M059J (cell line): Measurements from ENCODE around the gene AFAP1L1. TPM values are rescaled to one million over a fixed set of nuclear protein-coding genes. Genes with fewer than 3 reads are reported as not detected.

Experiments used
- DNase-seq: peaks from one replicate; pipeline ENCODE4 v3.0.0-alpha.2; 2012; ENCODE audit warnings: low read depth
- total RNA-seq: library from RNA; depleted of rRNA; stranded (reverse); fragments of >200 nt; shearing (Covaris generic); gene quantifications from 2 replicates; pipeline ENCODE4 v1.2.3, GENCODE V29; 2014

AFAP1L1 gene
- total RNA-seq, 1 experiment from 2014 or later = 9.1 TPM

- DNase-seq = no peak
Measured at GRCh38 chr5:149372076-149372795, 100.6 kb downstream of the AFAP1L1 start.

- no peak for DNase-seq
Measured at GRCh38 chr5:149372932-149373331, 101.3 kb downstream of the AFAP1L1 start.

GRCh38 chr5:149374303-149374702, 102.6 kb downstream of the AFAP1L1 start:
- no peak for DNase-seq

GRCh38 chr5:149374801-149375200, 103.1 kb downstream of the AFAP1L1 start:
- no peak for DNase-seq

- DNase-seq = no peak
Measured at GRCh38 chr5:149375434-149375833, 103.8 kb downstream of the AFAP1L1 start.

- DNase-seq = no peak
Measured at GRCh38 chr5:149376104-149376503, 104.4 kb downstream of the AFAP1L1 start.

- DNase-seq = no peak
Measured at GRCh38 chr5:149376711-149377447, 105.2 kb downstream of the AFAP1L1 start.

GRCh38 chr5:149378241-149378820, 106.7 kb downstream of the AFAP1L1 start:
- DNase-seq = no peak

GRCh38 chr5:149379177-149379761, 107.6 kb downstream of the AFAP1L1 start, which contains the start of gene IL17B:
Gene IL17B (minus strand): TSS chr5:149379292. CDS start chr5:149379225, 67 bp downstream.
- DNase-seq = no peak

- DNase-seq = no peak
Measured at GRCh38 chr5:149379818-149380374, 108.2 kb downstream of the AFAP1L1 start.

- DNase-seq = no peak
Measured at GRCh38 chr5:149380466-149381121, 108.9 kb downstream of the AFAP1L1 start.

GRCh38 chr5:149381261-149381985, 109.8 kb downstream of the AFAP1L1 start:
- no peak for DNase-seq

GRCh38 chr5:149381986-149382338, 110.3 kb downstream of the AFAP1L1 start:
- DNase-seq = peak; percentile 59

- DNase-seq = no peak
Measured at GRCh38 chr5:149382517-149383220, 111.0 kb downstream of the AFAP1L1 start.

- no peak for DNase-seq
Measured at GRCh38 chr5:149383399-149383798, 111.7 kb downstream of the AFAP1L1 start.

GRCh38 chr5:149386166-149386565, 114.5 kb downstream of the AFAP1L1 start:
- no peak for DNase-seq

- peak; percentile 78 for DNase-seq
Measured at GRCh38 chr5:149387081-149387631, 115.5 kb downstream of the AFAP1L1 start.

- DNase-seq = peak; percentile 49
Measured at GRCh38 chr5:149387982-149388381, 116.3 kb downstream of the AFAP1L1 start.

GRCh38 chr5:149388498-149389190, 117.0 kb downstream of the AFAP1L1 start:
- DNase-seq = no peak
